Glutamatergic neuron (in vitro differentiated cells): ENCODE results near the gene RFX1. TPM values are rescaled to one million over a fixed set of nuclear protein-coding genes. Genes with fewer than 3 reads are reported as not detected.

ENCODE experiments used
- DNase-seq: peaks from one replicate; pipeline ENCODE4 v3.0.0; 2022
- H3K27ac Mint-ChIP-seq: one replicate; pipeline ENCODE4 v1.8.0; 2020; ENCODE audit warnings: mild to moderate bottlenecking, mixed read lengths, inconsistent platforms; ENCODE audit not compliant: unreplicated experiment
- H3K27me3 Mint-ChIP-seq: one replicate; pipeline ENCODE4 v1.8.0; 2020; ENCODE audit warnings: mild to moderate bottlenecking, moderate library complexity, mixed read lengths, inconsistent platforms; ENCODE audit not compliant: unreplicated experiment
- H3K36me3 Mint-ChIP-seq: one replicate; pipeline ENCODE4 v1.8.0; 2020; ENCODE audit warnings: mild to moderate bottlenecking, mixed read lengths, inconsistent platforms; ENCODE audit not compliant: unreplicated experiment
- H3K4me1 Mint-ChIP-seq: one replicate; pipeline ENCODE4 v1.8.0; 2020; ENCODE audit warnings: mild to moderate bottlenecking, low read depth, mixed read lengths, inconsistent platforms; ENCODE audit not compliant: unreplicated experiment
- H3K4me3 Mint-ChIP-seq: one replicate; pipeline ENCODE4 v1.8.0; 2020; ENCODE audit warnings: mild to moderate bottlenecking, mixed read lengths, inconsistent platforms; ENCODE audit not compliant: unreplicated experiment
- H3K9me3 Mint-ChIP-seq: one replicate; pipeline ENCODE4 v1.8.0; 2020; ENCODE audit warnings: mild to moderate bottlenecking, moderate library complexity, mixed read lengths, inconsistent platforms; ENCODE audit not compliant: unreplicated experiment
- CTCF ChIP-seq: fragments of 200-600 bp; sonication (generic); IDR thresholded peaks from one replicate; pipeline ENCODE4 v1.5.0; 2021; ENCODE audit not compliant: partially characterized antibody, unreplicated experiment
- long read RNA-seq: library from polyadenylated mRNA; unstranded; transcript quantifications from one replicate; pipeline ENCODE4 v2.0.0, GENCODE V29; 2020; ENCODE audit not compliant: unreplicated experiment
- total RNA-seq: library from RNA; stranded (reverse); fragmentation: NEBNext Ultra II Directional; extraction: Animal tissue kit (Norgen Biotek cat#: 25700); gene quantifications from one replicate; pipeline ENCODE4 v1.2.1, GENCODE V29; 2021; ENCODE audit not compliant: unreplicated experiment

The RFX1 gene
- 9.4 TPM for total RNA-seq
- long read RNA-seq, partial matches to known transcripts, result 1 of 1 reads
- long read RNA-seq, other reads (novel, unspliced or antisense), result 0 of 1 reads

- peak; percentile 100 for DNase-seq
- Mint-ChIP-seq H3K27ac (peak within 1 kb of the TSS; percentile 99), H3K27me3 (peaks cover 12% of the 10 kb centered on the region), H3K4me1 (no peaks in the 10 kb centered on the region), H3K4me3 (peak within 1 kb of the TSS; percentile 93), H3K36me3 (no peaks in the 10 kb centered on the region), H3K9me3 (peaks cover 11% of the 10 kb centered on the region)
- no peak for TF ChIP-seq CTCF
Measured at GRCh38 chr19:14006085-14006765, at the start of gene RFX1. RFX1 (minus strand) TSS chr19:14006320; CDS start chr19:13993843, 12,477 bp downstream.

- no peak for TF ChIP-seq CTCF
- peaks cover 21% of the 10 kb centered on the region for H3K27me3 Mint-ChIP-seq
- no peak overlapping the region for H3K27ac Mint-ChIP-seq
- peaks cover 3% of the 10 kb centered on the region for H3K4me1 Mint-ChIP-seq
- H3K9me3 Mint-ChIP-seq, result peaks cover 6% of the 10 kb centered on the region
- no peak overlapping the region for H3K4me3 Mint-ChIP-seq
- no peaks in the 10 kb centered on the region for H3K36me3 Mint-ChIP-seq
- DNase-seq, result no peak
Measured at GRCh38 chr19:14055396-14055795, 49.3 kb upstream of the RFX1 start.

- Mint-ChIP-seq H3K36me3 (no peaks in the 10 kb centered on the region), H3K4me1 (peaks cover 2% of the 10 kb centered on the region), H3K27ac (no peak overlapping the region), H3K4me3 (no peak overlapping the region), H3K9me3 (peaks cover 7% of the 10 kb centered on the region), H3K27me3 (peaks cover 19% of the 10 kb centered on the region)
- no peak for TF ChIP-seq CTCF
- no peak for DNase-seq
Measured at GRCh38 chr19:14054721-14055120, 48.6 kb upstream of the RFX1 start.

- Mint-ChIP-seq H3K27ac (no peak overlapping the region), H3K36me3 (no peaks in the 10 kb centered on the region), H3K4me1 (peaks cover 1% of the 10 kb centered on the region), H3K9me3 (peaks cover 7% of the 10 kb centered on the region), H3K27me3 (peaks cover 19% of the 10 kb centered on the region), H3K4me3 (no peak overlapping the region)
- DNase-seq, result no peak
- no peak for TF ChIP-seq CTCF
Measured at GRCh38 chr19:14054099-14054498, 48.0 kb upstream of the RFX1 start.

GRCh38 chr19:14053500-14053899, 47.4 kb upstream of the RFX1 start:
- H3K27me3 Mint-ChIP-seq, result peaks cover 16% of the 10 kb centered on the region
- no peak for DNase-seq
- no peak overlapping the region for H3K27ac Mint-ChIP-seq
- H3K4me3 Mint-ChIP-seq, result no peak overlapping the region
- no peak for TF ChIP-seq CTCF
- H3K9me3 Mint-ChIP-seq, result peaks cover 7% of the 10 kb centered on the region
- H3K4me1 Mint-ChIP-seq, result peaks cover 1% of the 10 kb centered on the region
- no peaks in the 10 kb centered on the region for H3K36me3 Mint-ChIP-seq
